Measurements from ENCODE around the gene CRYGC.
A peak's percentile ranks its signal among the peaks of the same experiment; 100 is the strongest.
"Not testable (repeated sequence)": the region's sequence is repeated elsewhere in the genome, so short reads cannot be mapped to it uniquely, and the experiment has no call there.

Gene CRYGC

GRCh38 chr2:208135794-208136715, 6.4 kb upstream of the CRYGC start:
- no peak for DNase-seq

- DNase-seq = peak; percentile 36
Observed at GRCh38 chr2:208134928-208135586, 5.4 kb upstream of the CRYGC start.

- DNase-seq = no peak
Observed at GRCh38 chr2:208130712-208131110, 1.1 kb upstream of the CRYGC start.

- DNase-seq = no peak
Observed at GRCh38 chr2:208128136-208128535, 1.5 kb downstream of the CRYGC start.

GRCh38 chr2:208127090-208127489, 2.5 kb downstream of the CRYGC start:
- DNase-seq = no peak

GRCh38 chr2:208125251-208125650, 4.4 kb downstream of the CRYGC start:
- DNase-seq = no peak

- not testable (repeated sequence) for DNase-seq
Observed at GRCh38 chr2:208124013-208124715, 5.5 kb downstream of the CRYGC start, which contains the start of gene CRYGD. Gene CRYGD (minus strand): TSS chr2:208124524. CDS start chr2:208124473, 51 bp downstream.

GRCh38 chr2:208122248-208122647, 7.4 kb downstream of the CRYGC start:
- no peak for DNase-seq

GRCh38 chr2:208118918-208119317, 10.7 kb downstream of the CRYGC start:
- no peak for DNase-seq

- DNase-seq = not testable (repeated sequence)
Observed at GRCh38 chr2:208117390-208117789, 12.2 kb downstream of the CRYGC start.

- DNase-seq = no peak
Observed at GRCh38 chr2:208112969-208113368, 16.7 kb downstream of the CRYGC start.

- not testable (repeated sequence) for DNase-seq
Observed at GRCh38 chr2:208112273-208112745, 17.3 kb downstream of the CRYGC start.

- no peak for DNase-seq
Observed at GRCh38 chr2:208103616-208104015, 26.0 kb downstream of the CRYGC start.

GRCh38 chr2:208101716-208102631, 27.7 kb downstream of the CRYGC start:
- DNase-seq = no peak

GRCh38 chr2:208099682-208100470, 29.8 kb downstream of the CRYGC start:
- DNase-seq = no peak

GRCh38 chr2:208098701-208099100, 30.9 kb downstream of the CRYGC start:
- not testable (repeated sequence) for DNase-seq

GRCh38 chr2:208098267-208098666, 31.4 kb downstream of the CRYGC start:
- no peak for DNase-seq

- no peak for DNase-seq
Observed at GRCh38 chr2:208097801-208098200, 31.8 kb downstream of the CRYGC start.

- no peak for DNase-seq
Observed at GRCh38 chr2:208097313-208097712, 32.3 kb downstream of the CRYGC start.

- DNase-seq = no peak
Observed at GRCh38 chr2:208096080-208096479, 33.5 kb downstream of the CRYGC start.

GRCh38 chr2:208093128-208093527, 36.5 kb downstream of the CRYGC start:
- no peak for DNase-seq

Measured in KG1 (cell line).